SH-SY5Y (cell line): ENCODE measurements around the gene NR3C2.

Source experiments
- GATA2 ChIP-seq: IDR thresholded peaks from 2 replicates; pipeline ENCODE4 v1.6.1; 2011; ENCODE audit warnings: mild to moderate bottlenecking, low read depth, low read length
- GATA3 ChIP-seq: IDR thresholded peaks from 2 replicates; pipeline ENCODE4 v1.6.1; 2011; ENCODE audit warnings: low read depth, mild to moderate bottlenecking, low read length, moderate library complexity

DNA sequence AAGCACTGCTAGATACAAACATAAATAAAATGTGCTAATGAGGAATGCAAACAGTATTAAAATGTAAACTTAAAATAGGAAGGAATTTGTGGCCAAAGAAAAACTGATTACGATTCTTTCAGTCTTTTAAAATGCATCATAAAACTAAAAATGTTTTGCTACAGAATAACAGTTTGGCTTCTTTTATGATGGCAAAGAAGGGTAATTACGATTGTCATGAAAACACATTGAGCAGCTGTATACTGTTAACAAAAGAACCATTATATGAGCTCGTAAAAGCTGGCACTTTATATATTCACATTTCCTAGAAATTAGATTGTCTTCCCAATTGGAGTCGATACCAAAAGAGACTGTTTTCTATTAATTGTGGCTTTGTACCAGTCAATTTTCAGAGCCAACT, 290.4 kb downstream of the NR3C2 start:
- TF ChIP-seq GATA2: no peak
- TF ChIP-seq GATA3: no peak
